ENCODE results near the gene PSME3. TPM values are rescaled to one million over a fixed set of nuclear protein-coding genes. Genes with fewer than 3 reads are reported as not detected.

The PSME3 gene
- total and polyA plus RNA-seq, 7 donors, result 34.3 to 94.9 (median 59.7) TPM

- TF ChIP-seq EP300 (IDR thresholded peaks at IDR 0.05) (no peak), POLR2AphosphoS5 (IDR thresholded peaks at IDR 0.05) (no peak), CTCF (IDR thresholded peaks at IDR 0.05) (no peak), POLR2A (IDR thresholded peaks at IDR 0.05) (no peak)
- Histone ChIP-seq H3K4me3 (no peak overlapping the region), H3K27ac (peak overlapping the region in 1 of 4 donors; percentile 44), H3K27me3 (no peaks in the 10 kb centered on the region), H3K9me3 (no peaks in the 10 kb centered on the region), H3K36me3 (peaks cover 9 to 59% (median 32%) of the 10 kb centered on the region in 4 donors), H3K4me1 (peaks cover 0 to 14% (median 10%) of the 10 kb centered on the region in 4 donors)
- no peak for DNase-seq
- WGBS, 2 donors, result 93 to 94% methylated on average over 24 of the region's 24 CpGs
- intact Hi-C loops (cut with DNase I), result loop anchor here (2.0 to 5.0 kb wide), 2 partner anchors 84 to 152 kb away; partner anchors contain the start of gene RPL27
These were observed 11.8 kb downstream of the PSME3 start for GRCh38 chr17:42844761-42845555.

GRCh38 chr17:42845556-42845917, 12.3 kb downstream of the PSME3 start:
- intact Hi-C loops (cut with DNase I), result loop anchor here (2.0 kb wide), 1 partner anchor 83 kb away; no protein-coding TSS in a partner anchor
- H3K27ac ChIP-seq, result peak overlapping the region in 2 of 4 donors; percentile 45 to 63
- TF ChIP-seq EP300 (IDR thresholded peaks at IDR 0.05) (no peak), POLR2A (IDR thresholded peaks at IDR 0.05) (no peak), POLR2AphosphoS5 (IDR thresholded peaks at IDR 0.05) (no peak), CTCF (IDR thresholded peaks at IDR 0.05) (no peak)
- no peak overlapping the region for H3K4me3 ChIP-seq
- peaks cover 7 to 53% (median 29%) of the 10 kb centered on the region in 4 donors for H3K36me3 ChIP-seq
- no peaks in the 10 kb centered on the region for H3K9me3 ChIP-seq
- peaks cover 0 to 20% (median 16%) of the 10 kb centered on the region in 4 donors for H3K4me1 ChIP-seq
- no peaks in the 10 kb centered on the region for H3K27me3 ChIP-seq
- 92 to 94% methylated on average over 12 of the region's 12 CpGs for WGBS, 2 donors
- DNase-seq, result no peak

- Histone ChIP-seq H3K27ac (peak overlapping the region; percentile 23 to 63 (median 50)), H3K36me3 (peaks cover 6 to 48% (median 27%) of the 10 kb centered on the region in 4 donors), H3K4me1 (peaks cover 0 to 23% (median 18%) of the 10 kb centered on the region in 4 donors), H3K27me3 (no peaks in the 10 kb centered on the region), H3K4me3 (no peak overlapping the region), H3K9me3 (no peaks in the 10 kb centered on the region)
- WGBS, 2 donors, result 68 to 79% methylated on average over 7 of the region's 7 CpGs
- no peak for DNase-seq
- TF ChIP-seq POLR2A (IDR thresholded peaks at IDR 0.05), result no peak
- TF ChIP-seq CTCF (IDR thresholded peaks at IDR 0.05), result no peak
- intact Hi-C loops (cut with DNase I), result loop anchor here (2.0 kb wide), 1 partner anchor 83 kb away; no protein-coding TSS in a partner anchor
These were observed 12.9 kb downstream of the PSME3 start for GRCh38 chr17:42845918-42846593.

- intact Hi-C loops (cut with DNase I), result no loop called here
- TF ChIP-seq POLR2A (IDR thresholded peaks at IDR 0.05) (no peak), POLR2AphosphoS5 (IDR thresholded peaks at IDR 0.05) (peak in 3 of 4 donors; percentile 18 to 49 (median 26)), CTCF (IDR thresholded peaks at IDR 0.05) (no peak)
- peaks cover 0 to 23% (median 18%) of the 10 kb centered on the region in 4 donors for H3K4me1 ChIP-seq
- peaks cover 6 to 41% (median 24%) of the 10 kb centered on the region in 4 donors for H3K36me3 ChIP-seq
- no peak for DNase-seq
- H3K9me3 ChIP-seq, result no peaks in the 10 kb centered on the region
- H3K27ac ChIP-seq, result peak overlapping the region; percentile 23 to 63 (median 50)
- WGBS, 2 donors, result 61 to 80% methylated on average over 9 of the region's 9 CpGs
- no peaks in the 10 kb centered on the region for H3K27me3 ChIP-seq
- no peak overlapping the region for H3K4me3 ChIP-seq
These were observed 13.5 kb downstream of the PSME3 start for GRCh38 chr17:42846594-42847280.
